SH-SY5Y (cell line): ENCODE measurements around the gene MYCN.

ENCODE experiments used
- GATA2 ChIP-seq: IDR thresholded peaks from 2 replicates; pipeline ENCODE4 v1.6.1; 2011; ENCODE audit warnings: mild to moderate bottlenecking, low read depth, low read length
- GATA3 ChIP-seq: IDR thresholded peaks from 2 replicates; pipeline ENCODE4 v1.6.1; 2011; ENCODE audit warnings: low read depth, mild to moderate bottlenecking, low read length, moderate library complexity

DNA sequence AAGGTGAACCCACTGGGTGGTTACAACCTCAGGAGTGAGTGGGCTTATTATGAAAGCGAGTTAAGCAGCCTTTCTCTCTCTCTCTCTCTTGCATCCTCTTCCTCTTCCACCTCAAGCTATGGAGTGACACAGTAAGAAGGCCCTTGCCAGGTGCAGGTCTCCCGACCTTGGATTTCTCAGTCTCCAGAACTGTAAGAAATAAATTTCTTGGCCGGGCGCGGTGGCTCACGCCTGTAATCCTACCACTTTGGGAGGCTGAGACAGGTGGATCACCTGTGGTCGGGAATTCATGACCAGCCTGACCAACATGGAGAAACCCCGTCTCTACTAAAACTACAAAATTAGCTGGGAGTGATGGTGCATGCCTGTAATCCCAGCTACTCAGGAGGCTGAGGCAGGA is 14.4 kb downstream of the MYCN start:
- TF ChIP-seq GATA2 (no peak), GATA3 (no peak)
